Measurements from ENCODE around the gene TMEM255B. TPM values are rescaled to one million over a fixed set of nuclear protein-coding genes. Genes with fewer than 3 reads are reported as not detected.

TMEM255B gene
- total RNA-seq, 1 donor from 2014 or later = 321 TPM

DNA sequence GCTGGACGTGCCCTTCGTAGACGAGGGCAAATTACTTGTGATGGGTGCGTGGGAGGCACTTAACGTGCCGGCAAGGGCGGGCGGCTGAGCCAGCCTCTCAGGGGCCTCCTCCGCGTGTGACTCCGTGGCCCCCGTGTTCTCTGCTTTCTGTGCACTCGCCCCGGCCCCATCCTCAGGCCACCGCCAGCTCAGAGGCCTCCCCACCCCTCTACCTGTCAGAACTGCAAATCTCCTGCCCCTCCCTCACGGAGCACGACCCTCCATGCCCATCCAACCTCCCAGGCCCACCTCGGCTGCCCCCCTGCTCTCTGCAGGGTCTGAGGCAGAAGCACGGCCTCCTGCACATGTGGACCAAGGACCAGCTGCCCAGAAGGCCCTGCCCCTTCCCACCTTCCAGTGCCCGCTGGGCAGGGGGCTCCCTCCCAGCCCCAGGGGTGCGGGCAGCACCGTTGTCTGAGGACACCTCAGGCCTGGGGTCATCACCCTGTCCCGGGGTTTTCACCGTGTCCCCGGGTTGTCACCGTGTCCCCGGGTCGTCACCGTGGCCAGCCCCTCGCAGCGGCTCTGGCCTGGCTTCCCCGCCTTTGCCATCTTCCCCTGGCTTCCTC is 44.5 kb downstream of the TMEM255B start:
- H3K27ac Mint-ChIP-seq (ENCODE audit: unreplicated experiment) = no peak overlapping the region
- H3K9me3 Mint-ChIP-seq (ENCODE audit: unreplicated experiment) = peaks cover 5% of the 10 kb centered on the region
- peaks cover 5% of the 10 kb centered on the region for H3K4me1 Mint-ChIP-seq (ENCODE audit: unreplicated experiment)
- H3K4me3 Mint-ChIP-seq (ENCODE audit: unreplicated experiment) = no peak overlapping the region
- TF ChIP-seq, protein P1, sequence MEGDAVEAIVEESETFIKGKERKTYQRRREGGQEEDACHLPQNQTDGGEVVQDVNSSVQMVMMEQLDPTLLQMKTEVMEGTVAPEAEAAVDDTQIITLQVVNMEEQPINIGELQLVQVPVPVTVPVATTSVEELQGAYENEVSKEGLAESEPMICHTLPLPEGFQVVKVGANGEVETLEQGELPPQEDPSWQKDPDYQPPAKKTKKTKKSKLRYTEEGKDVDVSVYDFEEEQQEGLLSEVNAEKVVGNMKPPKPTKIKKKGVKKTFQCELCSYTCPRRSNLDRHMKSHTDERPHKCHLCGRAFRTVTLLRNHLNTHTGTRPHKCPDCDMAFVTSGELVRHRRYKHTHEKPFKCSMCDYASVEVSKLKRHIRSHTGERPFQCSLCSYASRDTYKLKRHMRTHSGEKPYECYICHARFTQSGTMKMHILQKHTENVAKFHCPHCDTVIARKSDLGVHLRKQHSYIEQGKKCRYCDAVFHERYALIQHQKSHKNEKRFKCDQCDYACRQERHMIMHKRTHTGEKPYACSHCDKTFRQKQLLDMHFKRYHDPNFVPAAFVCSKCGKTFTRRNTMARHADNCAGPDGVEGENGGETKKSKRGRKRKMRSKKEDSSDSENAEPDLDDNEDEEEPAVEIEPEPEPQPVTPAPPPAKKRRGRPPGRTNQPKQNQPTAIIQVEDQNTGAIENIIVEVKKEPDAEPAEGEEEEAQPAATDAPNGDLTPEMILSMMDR (IDR thresholded peaks at IDR 0.05; ENCODE audit: unreplicated experiment) = no peak
- H3K27me3 Mint-ChIP-seq (ENCODE audit: unreplicated experiment) = peaks cover 14% of the 10 kb centered on the region
- DNase-seq (ENCODE audit: low spot score) = no peak
- peaks cover 25% of the 10 kb centered on the region for H3K36me3 Mint-ChIP-seq (ENCODE audit: low read depth, unreplicated experiment)

DNA sequence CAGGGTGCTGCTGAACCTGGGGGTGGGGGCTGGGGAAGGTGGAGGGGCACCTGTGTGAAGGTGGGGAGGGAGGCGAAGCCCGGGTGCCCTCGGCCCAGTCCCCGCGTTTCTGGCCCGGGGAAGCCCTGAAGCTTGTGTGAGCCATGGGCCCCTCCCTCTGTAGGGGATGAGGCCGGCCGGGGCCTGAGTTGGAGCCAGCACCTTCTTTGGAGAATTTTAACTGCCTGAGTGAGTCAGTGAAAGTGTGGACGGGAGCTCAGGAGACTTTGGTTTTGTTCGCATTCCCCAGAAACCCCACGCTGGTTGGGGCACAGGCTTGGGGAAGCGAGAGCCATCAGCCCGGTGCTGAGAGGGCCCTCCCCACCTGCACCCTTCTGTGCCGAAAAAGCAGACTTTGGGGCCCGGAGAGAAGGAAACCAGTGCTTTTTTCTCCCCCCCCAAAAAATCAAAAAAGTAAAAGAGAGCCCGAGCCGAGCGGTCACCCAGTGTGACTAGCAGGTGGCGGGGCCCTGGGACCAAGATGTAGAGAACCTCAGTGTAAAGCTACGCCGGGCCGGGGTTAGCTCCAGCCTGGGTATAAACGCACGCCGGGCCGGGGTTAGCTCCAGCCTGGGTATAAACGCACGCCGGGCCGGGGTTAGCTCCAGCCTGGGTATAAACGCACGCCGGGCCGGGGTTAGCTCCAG is 45.1 kb downstream of the TMEM255B start:
- peaks cover 15% of the 10 kb centered on the region for H3K27me3 Mint-ChIP-seq (ENCODE audit: unreplicated experiment)
- H3K9me3 Mint-ChIP-seq (ENCODE audit: unreplicated experiment) = peaks cover 5% of the 10 kb centered on the region
- TF ChIP-seq, protein P1 (IDR thresholded peaks at IDR 0.05; ENCODE audit: unreplicated experiment) = no peak
- no peak overlapping the region for H3K4me3 Mint-ChIP-seq (ENCODE audit: unreplicated experiment)
- H3K36me3 Mint-ChIP-seq (ENCODE audit: low read depth, unreplicated experiment) = peaks cover 29% of the 10 kb centered on the region
- peaks cover 5% of the 10 kb centered on the region for H3K4me1 Mint-ChIP-seq (ENCODE audit: unreplicated experiment)
- H3K27ac Mint-ChIP-seq (ENCODE audit: unreplicated experiment) = no peak overlapping the region
- no peak for DNase-seq (ENCODE audit: low spot score)

DNA sequence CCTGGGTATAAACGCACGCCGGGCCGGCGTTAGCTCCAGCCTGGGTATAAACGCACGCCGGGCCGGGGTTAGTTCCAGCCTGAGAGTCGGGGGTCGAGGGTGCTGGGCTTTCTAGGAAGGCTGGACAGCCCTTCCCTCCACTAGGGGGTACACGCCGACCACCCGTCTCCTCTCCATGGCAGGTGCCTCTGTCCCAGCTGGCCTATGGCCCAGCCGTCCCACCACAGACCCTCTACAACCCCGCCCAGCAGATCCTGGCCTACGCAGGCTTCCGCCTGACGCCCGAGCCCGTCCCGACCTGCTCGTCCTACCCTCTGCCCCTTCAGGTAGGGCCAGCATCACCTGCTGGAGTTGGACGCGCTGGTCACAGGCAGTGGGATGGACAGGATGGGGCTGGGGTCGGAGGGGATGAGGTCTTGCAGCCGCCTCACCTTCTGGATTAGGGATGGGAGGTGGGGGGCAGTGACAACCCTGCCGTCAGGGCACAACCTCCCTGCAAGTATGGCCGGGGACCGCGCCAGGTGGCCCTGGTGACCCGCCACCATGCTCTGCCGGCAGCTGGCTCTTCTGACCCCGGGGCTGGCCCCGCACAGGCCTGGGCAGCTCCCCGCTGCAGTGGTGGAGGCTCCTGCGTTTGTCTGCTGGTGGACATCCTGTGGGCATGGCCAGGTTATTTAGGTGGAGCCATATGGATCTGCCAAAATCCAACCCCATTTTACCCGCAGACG is 45.8 kb downstream of the TMEM255B start:
- Mint-ChIP-seq H3K4me1 (ENCODE audit: unreplicated experiment) (peaks cover 5% of the 10 kb centered on the region), H3K36me3 (ENCODE audit: low read depth, unreplicated experiment) (peaks cover 29% of the 10 kb centered on the region), H3K27ac (ENCODE audit: unreplicated experiment) (no peak overlapping the region), H3K27me3 (ENCODE audit: unreplicated experiment) (peaks cover 15% of the 10 kb centered on the region), H3K4me3 (ENCODE audit: unreplicated experiment) (no peak overlapping the region), H3K9me3 (ENCODE audit: unreplicated experiment) (peaks cover 5% of the 10 kb centered on the region)
- no peak for DNase-seq (ENCODE audit: low spot score)
- TF ChIP-seq, protein P1 (IDR thresholded peaks at IDR 0.05; ENCODE audit: unreplicated experiment) = no peak

- H3K36me3 Mint-ChIP-seq (ENCODE audit: low read depth, unreplicated experiment) = peaks cover 35% of the 10 kb centered on the region
- no peak for DNase-seq (ENCODE audit: low spot score)
- peak overlapping the region; percentile 65 for H3K4me3 Mint-ChIP-seq (ENCODE audit: unreplicated experiment)
- peaks cover 5% of the 10 kb centered on the region for H3K9me3 Mint-ChIP-seq (ENCODE audit: unreplicated experiment)
- TF ChIP-seq, protein P1 (IDR thresholded peaks at IDR 0.05; ENCODE audit: unreplicated experiment) = no peak
- H3K4me1 Mint-ChIP-seq (ENCODE audit: unreplicated experiment) = peaks cover 5% of the 10 kb centered on the region
- H3K27ac Mint-ChIP-seq (ENCODE audit: unreplicated experiment) = no peak overlapping the region
- H3K27me3 Mint-ChIP-seq (ENCODE audit: unreplicated experiment) = peaks cover 18% of the 10 kb centered on the region
These were observed 46.5 kb downstream of the TMEM255B start for GRCh38 chr13:113805431-113806103.
